ENCODE results near the gene PHLDA3.

Gene PHLDA3

DNA sequence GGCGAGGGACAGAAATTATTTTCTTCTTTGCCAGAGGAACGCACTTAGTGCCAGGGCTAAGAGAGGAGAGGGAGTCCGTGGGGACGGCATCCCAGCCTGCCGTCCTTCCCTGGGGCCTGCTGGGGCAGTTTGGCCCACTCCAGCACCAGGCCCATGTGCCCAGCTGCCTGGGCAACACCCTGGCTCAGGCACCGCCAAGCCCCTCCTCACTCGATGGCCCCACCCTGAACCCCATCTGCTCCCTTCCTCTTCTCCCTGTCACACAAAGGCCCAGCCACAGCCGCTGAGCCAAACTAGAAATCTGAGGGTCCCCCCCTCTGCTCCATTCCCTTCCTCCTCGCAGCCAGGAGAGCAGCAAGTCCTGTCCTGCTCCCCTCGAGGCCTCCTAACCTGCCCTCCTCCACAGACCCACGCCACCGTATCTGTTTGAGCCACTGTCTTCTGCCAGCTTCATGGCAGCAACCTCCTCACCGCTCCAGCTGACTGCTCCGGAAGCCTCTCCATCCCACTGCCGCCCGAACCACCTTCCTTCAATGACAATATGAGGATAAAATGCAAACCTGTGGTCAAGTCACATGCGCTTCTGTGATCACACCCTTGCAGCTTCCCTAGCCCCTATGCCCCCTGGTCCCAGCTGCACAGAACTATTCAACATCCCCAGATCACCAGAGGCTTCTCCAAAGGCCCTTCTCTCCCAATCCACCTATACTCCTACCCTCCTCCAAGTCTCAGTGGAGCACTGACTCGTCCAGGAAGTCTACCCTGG, 39.1 kb downstream of the PHLDA3 start:
- DNase-seq (ENCODE audit: low spot score), result peak; percentile 48

DNA sequence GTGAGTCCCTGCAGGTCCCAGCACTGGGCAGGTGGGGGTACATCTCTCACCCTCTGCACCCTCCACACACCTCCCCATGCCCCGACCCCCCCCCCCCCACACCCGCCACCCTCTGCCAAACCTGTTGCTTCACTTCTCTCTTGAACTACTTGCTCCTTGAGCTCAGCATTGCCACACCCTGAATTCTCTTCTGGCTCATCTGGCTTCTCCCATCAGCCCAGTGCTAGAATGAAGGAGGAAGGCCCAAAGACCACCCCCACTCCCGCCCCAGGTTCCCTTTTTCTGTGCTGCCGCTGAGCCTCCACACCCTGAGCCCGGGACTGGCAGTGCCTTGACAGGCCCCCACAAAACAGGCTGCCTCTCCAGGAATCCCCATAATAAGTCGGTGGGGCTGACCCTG, 41.0 kb downstream of the PHLDA3 start:
- DNase-seq (ENCODE audit: low spot score), result no peak

DNA sequence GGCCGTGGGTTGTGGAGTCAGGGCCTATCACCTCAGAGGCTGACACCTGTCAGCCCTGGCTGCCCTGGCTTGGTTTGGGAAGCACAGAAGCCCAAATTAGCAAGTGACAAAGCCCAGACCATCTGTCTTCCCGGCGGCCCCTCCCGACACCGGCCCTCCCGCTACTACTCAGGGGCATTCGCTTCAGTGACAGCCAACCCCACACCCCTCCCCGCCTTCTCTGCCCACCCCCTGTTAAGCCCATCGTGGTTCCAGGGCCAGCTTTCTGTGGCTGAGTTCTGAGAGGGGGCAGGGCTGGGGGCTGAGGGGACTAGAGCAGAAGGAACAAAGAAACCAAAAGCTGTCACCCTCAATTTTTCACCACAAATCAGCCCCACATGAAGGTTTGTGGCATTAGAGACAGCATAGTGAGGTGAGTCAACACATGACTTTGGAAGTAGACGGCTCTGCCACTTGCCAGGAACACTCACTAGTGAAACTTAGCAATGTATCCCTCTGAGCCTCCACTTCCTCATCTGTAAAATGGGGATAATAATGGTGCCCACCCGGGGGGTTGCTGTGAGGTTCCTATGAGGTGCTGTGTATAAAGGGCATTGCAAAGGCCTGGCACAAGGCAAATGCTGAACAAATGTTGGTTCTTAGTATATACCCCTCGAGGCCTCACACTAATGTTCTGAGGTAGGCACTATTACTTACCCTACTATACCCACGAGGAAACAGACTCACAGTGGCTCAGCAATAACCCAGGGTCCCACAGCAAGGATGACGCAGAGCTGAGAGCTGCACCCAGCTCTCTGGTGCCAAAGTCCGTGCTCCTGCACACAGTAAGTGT, 42.3 kb downstream of the PHLDA3 start:
- peak; percentile 39 for DNase-seq (ENCODE audit: low spot score)

GRCh38 chr1:201424146-201424545, 44.8 kb downstream of the PHLDA3 start:
- DNase-seq (ENCODE audit: low spot score), result no peak

GRCh38 chr1:201423655-201424054, 45.3 kb downstream of the PHLDA3 start:
- DNase-seq (ENCODE audit: low spot score), result no peak

GRCh38 chr1:201422436-201423030, 46.5 kb downstream of the PHLDA3 start:
- no peak for DNase-seq (ENCODE audit: low spot score)

DNA sequence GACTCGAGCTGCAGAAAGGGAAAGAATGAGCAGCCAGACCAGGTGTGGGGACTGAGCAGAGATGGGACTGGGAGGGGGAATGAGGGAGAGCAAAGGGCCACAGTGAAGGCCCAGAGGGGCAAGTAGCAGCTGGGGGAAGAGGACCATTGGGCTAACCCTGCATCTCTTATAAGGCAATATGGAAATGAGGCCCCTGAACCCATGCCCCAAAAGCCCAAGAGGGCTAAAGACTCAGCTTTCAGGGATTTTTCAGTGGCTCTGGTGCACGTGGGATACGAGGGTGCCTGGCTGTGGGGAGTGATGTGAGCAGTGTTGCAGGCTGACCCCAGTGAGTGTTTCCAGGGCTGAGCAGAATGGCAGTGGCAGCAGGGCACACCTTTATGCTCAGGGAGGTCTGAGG, 47.0 kb downstream of the PHLDA3 start:
- DNase-seq (ENCODE audit: low spot score), result no peak

DNA sequence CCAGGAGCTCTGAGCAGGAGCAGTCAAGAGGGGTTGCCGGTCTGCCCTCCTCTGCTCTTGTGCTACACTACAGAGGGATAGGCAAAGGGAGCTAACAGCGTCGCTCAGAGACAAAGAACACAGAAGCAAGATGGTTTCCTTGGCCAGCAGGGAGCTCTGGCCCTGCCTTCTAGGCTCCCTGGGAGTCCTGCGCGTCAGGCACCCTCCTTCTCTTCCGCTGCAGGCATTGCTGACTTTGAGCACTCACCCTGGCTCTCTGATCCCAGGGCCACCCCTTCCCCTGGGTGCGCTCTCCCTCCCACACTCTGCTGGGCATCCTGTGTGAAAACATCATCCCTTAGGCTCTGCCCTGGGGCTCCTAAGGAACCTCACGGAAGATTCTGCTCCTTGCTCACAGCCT, 47.9 kb downstream of the PHLDA3 start:
- DNase-seq (ENCODE audit: low spot score), result no peak

DNA sequence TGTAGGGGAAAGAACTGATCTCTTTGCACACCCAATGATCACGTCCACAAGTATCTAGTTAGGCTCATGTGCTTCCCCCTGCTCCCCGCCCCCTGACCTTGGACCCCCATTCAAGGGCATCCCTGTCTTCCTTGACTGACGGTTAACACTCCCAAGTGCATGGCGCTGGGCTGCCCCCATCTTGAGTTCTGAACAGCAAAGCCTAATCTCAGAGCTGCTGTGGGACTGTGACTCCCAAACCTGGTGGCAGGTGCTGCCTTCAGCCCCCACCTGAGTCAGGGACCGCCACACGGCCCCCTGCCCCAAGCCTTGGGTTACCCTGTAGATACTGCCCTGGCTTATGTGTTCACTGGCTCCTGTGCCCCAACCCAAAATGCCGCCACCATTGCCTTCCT, 48.4 kb downstream of the PHLDA3 start:
- DNase-seq (ENCODE audit: low spot score), result no peak

- no peak for DNase-seq (ENCODE audit: low spot score)
Observed at GRCh38 chr1:201419746-201420607, 49.0 kb downstream of the PHLDA3 start.

GRCh38 chr1:201419256-201419655, 49.7 kb downstream of the PHLDA3 start:
- no peak for DNase-seq (ENCODE audit: low spot score)

GRCh38 chr1:201418461-201418860, 50.5 kb downstream of the PHLDA3 start:
- DNase-seq (ENCODE audit: low spot score), result no peak
